MCF 10A (cell line): ENCODE data around the gene PKP4. TPM values are rescaled to one million over a fixed set of nuclear protein-coding genes. Genes with fewer than 3 reads are reported as not detected.

ENCODE experiments used
- BruUV-seq: library from RNA; stranded (reverse); fragments of 400-500 nt; replicated peaks from 2 replicates; lab custom pipeline; 2021; lab: Mats Ljungman, UMichigan
- CTCF ChIA-PET: fragments of 300-600 bp; sonication (Branson Sonifier 250); formaldehyde crosslinking; extraction: SDS; loops from one replicate; lab custom pipeline; 2021; ENCODE audit warnings: antibody characterized with exemption, inconsistent platforms; lab: Yijun Ruan, JAX
- POLR2A ChIA-PET: fragments of 300-600, 350-650 bp; sonication (Branson Sonifier 250); formaldehyde crosslinking; extraction: SDS; loops from one replicate; lab custom pipeline; 2020; ENCODE audit warnings: antibody characterized with exemption, inconsistent platforms; lab: Yijun Ruan, JAX
- DNase-seq: peaks from one replicate; pipeline ENCODE4 v3.0.0-alpha.2; 2018; ENCODE audit not compliant: unreplicated experiment
- H3K27ac Mint-ChIP-seq: one replicate; pipeline ENCODE4 v1.8.0; 2022; ENCODE audit warnings: mild to moderate bottlenecking, low read depth, mixed read lengths; ENCODE audit not compliant: unreplicated experiment
- H3K27me3 Mint-ChIP-seq: one replicate; pipeline ENCODE4 v1.8.0; 2022; ENCODE audit warnings: mixed read lengths; ENCODE audit not compliant: insufficient read depth, unreplicated experiment
- H3K36me3 Mint-ChIP-seq: one replicate; pipeline ENCODE4 v1.8.0; 2022; ENCODE audit warnings: mild to moderate bottlenecking, moderate library complexity, mixed read lengths; ENCODE audit not compliant: insufficient read depth, unreplicated experiment
- H3K4me1 Mint-ChIP-seq: one replicate; pipeline ENCODE4 v1.8.0; 2022; ENCODE audit warnings: mixed read lengths; ENCODE audit not compliant: insufficient read depth, unreplicated experiment
- H3K4me3 Mint-ChIP-seq: one replicate; pipeline ENCODE4 v1.8.0; 2022; ENCODE audit warnings: mild to moderate bottlenecking, moderate library complexity, mixed read lengths; ENCODE audit not compliant: unreplicated experiment
- H3K9me3 Mint-ChIP-seq: one replicate; pipeline ENCODE4 v1.8.0; 2022; ENCODE audit warnings: mixed read lengths; ENCODE audit not compliant: unreplicated experiment
- CTCF ChIP-seq: fragments of 200-600 bp; IDR thresholded peaks from one replicate; pipeline ENCODE4 v1.8.0; 2022; ENCODE audit warnings: antibody characterized with exemption, mild to moderate bottlenecking; ENCODE audit not compliant: unreplicated experiment
- intact Hi-C: fragments of 100-400 bp; cut with micrococcal nuclease; formaldehyde crosslinking; loops from 2 replicates; pipeline ENCODE4 v1.14.1; 2022
- total RNA-seq: library from RNA; stranded (reverse); gene quantifications from 2 replicates; pipeline ENCODE4 v1.2.3, GENCODE V29; 2022

The PKP4 gene
- total RNA-seq, 1 experiment from 2014 or later = 63.7 TPM

GRCh38 chr2:158603986-158604385 is 147.2 kb downstream of the PKP4 start:
- DNase-seq = no peak
- Mint-ChIP-seq H3K36me3 (no peaks in the 10 kb centered on the region), H3K4me1 (peaks cover 9% of the 10 kb centered on the region), H3K9me3 (no peaks in the 10 kb centered on the region), H3K27me3 (no peaks in the 10 kb centered on the region), H3K4me3 (no peak overlapping the region), H3K27ac (no peak overlapping the region)
- CTCF ChIA-PET = interaction anchor here (0.9 kb wide), 1 partner anchor 1023 kb away, joined by 4 read pairs; no protein-coding TSS in a partner anchor
- POLR2A ChIA-PET = no interaction called here
- no peak for TF ChIP-seq CTCF
- BruUV-seq = no TSS peak
- intact Hi-C loops = no loop called here

- BruUV-seq = no TSS peak
- Mint-ChIP-seq H3K4me3 (no peak overlapping the region), H3K4me1 (no peaks in the 10 kb centered on the region), H3K27ac (no peak overlapping the region), H3K9me3 (no peaks in the 10 kb centered on the region), H3K36me3 (peaks cover 10% of the 10 kb centered on the region), H3K27me3 (no peaks in the 10 kb centered on the region)
- POLR2A ChIA-PET = no interaction called here
- no peak for TF ChIP-seq CTCF
- CTCF ChIA-PET = interaction anchor here (0.8 to 1.1 kb wide), 3 partner anchors 13 to 430 kb away, joined by 3 read pairs; no protein-coding TSS in a partner anchor
- DNase-seq = no peak
- intact Hi-C loops = no loop called here
These were observed 153.3 kb downstream of the PKP4 start for GRCh38 chr2:158610059-158610458.

- Mint-ChIP-seq H3K4me3 (no peak overlapping the region), H3K27ac (no peak overlapping the region), H3K4me1 (peaks cover 11% of the 10 kb centered on the region), H3K9me3 (no peaks in the 10 kb centered on the region), H3K36me3 (peaks cover 14% of the 10 kb centered on the region), H3K27me3 (no peaks in the 10 kb centered on the region)
- TF ChIP-seq CTCF = no peak
- no peak for DNase-seq
- CTCF ChIA-PET = interaction anchor here (0.7 kb wide), 2 partner anchors 9 to 435 kb away, joined by 3 read pairs; no protein-coding TSS in a partner anchor
- BruUV-seq = no TSS peak
- POLR2A ChIA-PET = interaction anchor here (0.6 kb wide), 1 partner anchor 10 kb away, joined by 3 read pairs; no protein-coding TSS in a partner anchor
- intact Hi-C loops = loop anchor here (5.0 kb wide), 2 partner anchors 434 to 584 kb away; no protein-coding TSS in a partner anchor
These were observed 159.8 kb downstream of the PKP4 start for GRCh38 chr2:158616480-158617000.

- ChIA-PET POLR2A (interaction anchor here (0.6 to 2.2 kb wide), 9 partner anchors 9 to 161 kb away, joined by 3 to 9 read pairs (median 4); no protein-coding TSS in a partner anchor), CTCF (interaction anchor here (0.6 to 3.5 kb wide), 21 partner anchors 10 to 598 kb away, joined by 3 to 24 read pairs (median 4); no protein-coding TSS in a partner anchor)
- peak; percentile 7 for DNase-seq
- H3K4me3 Mint-ChIP-seq = no peak overlapping the region
- BruUV-seq = no TSS peak
- H3K27me3 Mint-ChIP-seq = no peaks in the 10 kb centered on the region
- intact Hi-C loops = loop anchor here (2.0 to 5.0 kb wide), 3 partner anchors 160 to 587 kb away; no protein-coding TSS in a partner anchor
- no peak for TF ChIP-seq CTCF
- H3K9me3 Mint-ChIP-seq = no peaks in the 10 kb centered on the region
- peak overlapping the region; percentile 57 for H3K27ac Mint-ChIP-seq
- H3K36me3 Mint-ChIP-seq = peaks cover 27% of the 10 kb centered on the region
- H3K4me1 Mint-ChIP-seq = peaks cover 11% of the 10 kb centered on the region
These were observed 162.2 kb downstream of the PKP4 start for GRCh38 chr2:158618891-158619490.
